ENCODE data around the gene VPS72.

VPS72 gene

DNA sequence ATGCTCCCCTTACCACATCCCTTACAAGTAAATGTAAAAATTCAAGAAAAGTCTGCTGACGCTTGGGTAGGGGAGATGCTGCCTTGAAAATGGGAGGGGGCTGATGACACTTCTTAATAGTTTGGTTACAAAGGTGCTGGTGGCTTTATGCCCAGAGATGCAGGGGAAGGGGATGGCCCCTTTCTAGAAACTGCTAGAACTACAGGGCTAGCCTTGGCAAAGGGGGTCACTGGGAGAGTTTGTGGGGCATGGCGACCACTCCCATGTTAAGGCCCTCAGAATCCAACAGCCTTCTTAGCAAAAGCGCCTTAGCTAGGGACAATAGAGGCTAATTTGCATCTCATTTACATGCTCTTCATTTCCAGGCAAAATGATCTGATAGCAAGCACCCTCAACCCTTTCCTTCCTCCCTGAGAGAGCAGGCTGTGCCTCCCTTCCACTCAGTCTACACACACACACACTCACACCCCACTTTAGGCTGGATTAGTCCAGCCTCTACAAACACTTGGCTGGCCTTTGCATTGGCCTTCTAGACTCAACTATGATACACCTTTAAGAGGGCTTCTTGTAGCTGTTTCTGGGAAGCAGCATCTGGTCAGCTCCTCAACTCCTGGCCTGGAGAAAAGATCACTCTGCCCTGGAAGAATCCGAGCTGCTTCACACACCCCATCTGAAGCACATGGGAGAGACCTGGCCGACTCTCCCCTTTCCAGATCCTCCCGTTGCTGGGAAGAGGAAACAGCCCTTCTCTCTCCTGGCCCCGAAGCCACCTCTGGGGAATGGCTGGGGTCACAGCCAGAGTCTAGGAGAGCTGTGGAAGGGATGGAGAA lies 45.3 kb downstream of the VPS72 start:
- no peak for DNase-seq (ENCODE audit: low spot score)

DNA sequence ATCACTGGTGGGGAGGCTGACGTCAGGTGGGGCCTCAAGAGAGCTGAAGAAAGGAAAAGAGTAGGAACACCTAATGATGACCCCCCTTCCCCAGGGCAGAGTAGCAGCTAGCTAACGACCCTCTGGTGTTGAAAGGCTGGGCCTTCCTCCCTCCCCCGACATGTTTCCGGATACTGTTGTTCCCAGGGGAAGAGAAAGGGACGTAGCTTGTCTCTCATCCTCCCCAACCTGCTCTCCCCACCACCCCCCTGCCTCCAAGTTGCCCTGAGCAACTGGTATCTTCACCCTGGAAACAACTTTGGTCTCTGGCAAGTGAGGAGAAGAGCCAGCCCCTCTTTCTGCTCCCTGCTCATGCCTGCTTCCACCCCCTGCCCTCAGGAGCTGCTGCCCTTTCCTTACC lies 46.0 kb downstream of the VPS72 start:
- DNase-seq (ENCODE audit: low spot score), result no peak

DNA sequence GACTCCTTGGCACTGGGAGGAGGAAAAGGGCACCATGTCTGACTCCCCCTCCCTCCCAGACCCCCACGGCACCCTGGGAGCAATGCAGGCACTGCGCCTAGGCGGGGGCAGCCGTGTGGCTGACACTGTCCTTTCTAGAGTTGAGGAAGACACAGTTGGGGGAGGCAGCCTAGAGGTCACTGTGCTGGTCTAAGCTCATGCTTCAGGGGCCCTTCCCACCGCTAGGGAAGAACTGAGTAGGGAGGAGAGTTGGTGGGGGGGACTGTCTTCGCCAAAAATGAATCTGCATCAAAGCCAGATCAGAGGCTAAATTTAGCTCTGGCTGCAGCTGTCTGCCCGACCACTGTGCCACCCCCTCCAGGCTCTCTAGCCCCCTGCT lies 47.0 kb downstream of the VPS72 start:
- DNase-seq (ENCODE audit: low spot score), result no peak

DNA sequence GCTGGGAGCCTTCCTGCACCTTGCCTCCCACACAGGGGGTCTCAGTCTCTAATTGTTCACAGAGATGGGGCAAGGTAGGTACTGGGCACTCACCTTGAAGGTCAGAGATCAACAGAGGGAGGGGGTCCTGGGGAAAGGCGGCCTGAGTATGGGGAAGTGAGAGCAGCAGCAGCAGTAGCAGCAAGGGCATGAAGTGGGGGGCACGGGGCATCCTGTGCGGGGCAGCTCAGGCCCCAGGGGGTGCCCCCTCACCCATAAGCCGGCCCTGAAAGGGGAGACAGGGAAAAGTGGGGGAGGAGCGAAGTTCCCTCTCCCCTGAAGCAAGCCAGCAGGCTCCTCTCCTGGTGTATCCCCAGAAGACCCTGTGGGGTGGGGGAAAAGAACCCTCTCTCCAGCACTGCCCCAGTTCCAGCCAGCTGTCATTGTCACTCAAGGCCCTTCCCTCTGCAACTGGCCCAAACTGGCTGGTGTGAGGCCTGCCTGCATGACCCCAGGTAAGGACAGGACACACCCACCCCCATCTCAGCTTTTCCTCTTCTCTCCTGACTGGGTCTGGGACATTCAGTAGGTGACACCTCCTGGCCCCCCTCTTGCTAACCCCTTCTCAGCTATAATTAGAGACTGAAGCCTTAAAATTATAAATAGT lies 47.5 kb downstream of the VPS72 start:
- DNase-seq (ENCODE audit: low spot score), result no peak

DNA sequence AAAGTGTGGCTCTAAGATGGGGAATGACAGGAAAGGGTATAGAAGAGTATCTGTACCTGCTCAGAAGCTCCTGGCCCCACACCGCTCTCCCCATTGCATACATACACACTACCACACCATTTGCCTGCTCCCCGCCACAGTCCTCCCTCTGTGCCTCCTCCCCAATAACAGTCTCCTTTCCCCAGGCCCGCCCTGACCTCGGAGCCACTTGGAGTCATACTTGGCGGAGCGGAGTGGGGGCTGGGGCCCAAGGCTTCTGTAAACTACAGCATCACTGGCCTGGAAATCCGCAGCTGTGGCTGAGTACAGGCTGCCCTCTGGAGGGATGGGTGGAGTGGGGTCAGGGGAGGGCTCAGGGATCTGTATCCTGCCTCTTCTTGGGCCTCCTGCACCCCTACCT lies 52.2 kb downstream of the VPS72 start:
- DNase-seq (ENCODE audit: low spot score), result no peak

DNA sequence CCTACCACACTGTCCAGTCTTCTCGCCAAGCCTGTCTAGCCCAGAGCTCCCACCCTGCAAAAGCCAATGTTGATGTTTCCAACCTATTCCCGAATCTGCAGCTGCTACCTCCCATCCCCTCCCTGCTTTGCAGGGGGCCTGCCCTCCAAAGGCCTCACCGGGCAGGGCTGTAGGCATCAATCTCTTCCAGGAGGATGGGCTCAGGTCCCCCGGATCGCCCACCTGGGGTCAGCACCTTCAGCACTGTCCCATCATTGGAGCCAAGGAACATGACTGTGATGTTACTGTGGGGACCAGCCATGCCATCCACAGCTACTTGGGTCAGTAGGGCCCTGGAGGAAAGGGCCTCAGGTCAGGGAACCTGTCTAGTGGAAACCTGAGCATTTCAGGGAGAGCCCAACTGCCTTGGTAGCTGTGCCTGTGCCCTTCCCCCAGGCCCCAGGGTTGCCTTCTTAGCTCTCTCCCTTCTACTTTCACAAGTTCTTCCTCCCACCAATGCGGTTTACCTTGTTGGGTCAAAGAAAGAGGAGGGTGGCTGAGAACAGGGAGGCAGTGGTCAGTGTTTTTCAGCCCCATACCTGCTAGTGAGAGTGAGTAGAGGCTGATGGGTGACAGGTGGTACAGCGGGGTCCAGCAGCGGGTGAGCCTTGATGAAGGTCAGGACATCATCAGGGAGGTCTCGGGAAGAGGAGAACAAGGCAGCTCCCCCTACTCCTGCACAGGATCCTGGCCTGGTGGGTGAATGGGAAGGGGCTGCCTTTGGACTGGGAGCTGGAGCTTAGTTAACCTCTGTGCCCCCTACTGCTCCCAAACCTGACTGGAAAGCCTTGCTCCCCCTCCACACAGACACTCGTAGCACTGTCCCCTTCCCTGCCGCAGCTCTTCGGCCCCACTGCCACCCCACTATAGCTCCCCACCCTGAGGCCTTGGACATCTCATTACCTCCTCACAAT lies 54.3 kb downstream of the VPS72 start:
- DNase-seq (ENCODE audit: low spot score), result no peak

DNA sequence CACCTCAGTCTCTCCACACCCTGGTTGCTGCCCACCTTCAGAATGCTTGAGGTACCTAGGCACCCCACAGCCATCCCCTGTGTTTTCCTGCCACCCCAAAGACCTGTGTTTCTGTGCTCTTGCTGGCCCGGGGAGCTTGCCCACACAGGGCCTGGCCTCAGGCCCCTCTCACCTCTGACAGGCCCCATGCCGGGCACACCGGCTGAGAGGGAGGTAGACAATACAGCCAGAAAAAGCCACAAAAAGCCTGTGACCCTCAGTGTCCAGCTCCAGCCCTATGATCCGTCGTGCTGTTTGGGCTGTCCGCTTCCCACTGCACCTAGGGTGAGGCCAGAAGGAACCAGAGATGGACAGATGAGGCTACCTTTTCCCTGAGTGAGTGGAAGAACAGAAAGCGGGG lies 55.0 kb downstream of the VPS72 start:
- no peak for DNase-seq (ENCODE audit: low spot score)

DNA sequence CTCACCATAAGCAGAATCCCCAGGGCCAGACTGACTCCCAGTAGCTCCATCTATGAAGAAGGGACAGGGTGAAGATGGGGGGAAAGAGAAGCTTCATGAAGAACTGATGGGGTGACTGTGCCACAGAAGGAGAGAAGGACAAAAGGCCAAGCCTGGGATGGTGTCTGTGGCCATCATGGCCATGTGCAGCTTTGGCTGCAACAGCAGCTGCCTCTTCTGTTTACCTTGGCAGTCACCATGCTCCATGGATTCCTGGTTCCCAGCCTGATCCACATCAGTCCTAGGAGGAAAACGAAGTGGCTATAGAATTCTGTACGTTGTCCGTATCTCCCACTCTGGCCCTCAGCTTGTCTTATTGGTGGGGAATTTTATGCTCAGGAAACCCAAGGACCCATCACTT lies 55.6 kb downstream of the VPS72 start:
- DNase-seq (ENCODE audit: low spot score), result no peak

DNA sequence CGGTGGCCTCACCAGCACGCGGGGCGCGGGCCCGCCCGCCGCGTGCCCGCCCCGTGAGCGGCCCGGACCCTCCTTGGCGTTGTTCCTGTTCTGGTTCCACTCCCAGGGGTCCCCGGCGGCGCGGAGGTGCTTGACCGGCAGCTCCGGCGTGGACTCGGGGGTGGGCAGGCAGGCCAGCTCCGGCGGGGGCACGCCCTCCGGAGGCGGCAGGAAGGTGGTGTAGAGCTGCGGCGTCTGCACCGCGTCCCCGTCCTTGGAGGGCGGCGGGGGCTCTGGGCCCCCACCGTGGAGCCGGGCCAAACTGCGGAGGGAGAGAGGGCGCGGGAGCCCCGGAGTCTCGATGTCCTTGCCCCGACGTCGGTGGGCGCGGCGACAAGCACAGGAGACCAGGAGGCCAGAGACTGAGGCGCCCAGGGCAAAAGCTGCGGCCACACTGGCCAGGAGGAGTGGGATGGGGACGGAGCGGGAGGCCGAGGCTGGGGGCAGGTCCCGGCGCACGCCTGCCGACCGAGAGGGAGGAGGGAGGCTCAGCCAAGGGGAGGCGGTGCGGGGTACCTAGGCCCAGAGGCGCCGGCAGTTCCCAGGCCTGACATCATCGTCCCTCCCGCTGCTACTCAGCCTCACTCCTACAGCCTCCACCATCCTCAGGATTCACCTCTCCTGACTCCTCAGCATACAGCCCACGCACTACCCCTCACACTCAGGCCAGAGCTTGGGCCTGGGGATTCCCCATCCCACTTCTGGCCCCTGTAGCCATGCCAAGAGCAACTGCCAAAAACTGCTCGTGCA lies 56.8 kb downstream of the VPS72 start:
- DNase-seq (ENCODE audit: low spot score), result no peak

DNA sequence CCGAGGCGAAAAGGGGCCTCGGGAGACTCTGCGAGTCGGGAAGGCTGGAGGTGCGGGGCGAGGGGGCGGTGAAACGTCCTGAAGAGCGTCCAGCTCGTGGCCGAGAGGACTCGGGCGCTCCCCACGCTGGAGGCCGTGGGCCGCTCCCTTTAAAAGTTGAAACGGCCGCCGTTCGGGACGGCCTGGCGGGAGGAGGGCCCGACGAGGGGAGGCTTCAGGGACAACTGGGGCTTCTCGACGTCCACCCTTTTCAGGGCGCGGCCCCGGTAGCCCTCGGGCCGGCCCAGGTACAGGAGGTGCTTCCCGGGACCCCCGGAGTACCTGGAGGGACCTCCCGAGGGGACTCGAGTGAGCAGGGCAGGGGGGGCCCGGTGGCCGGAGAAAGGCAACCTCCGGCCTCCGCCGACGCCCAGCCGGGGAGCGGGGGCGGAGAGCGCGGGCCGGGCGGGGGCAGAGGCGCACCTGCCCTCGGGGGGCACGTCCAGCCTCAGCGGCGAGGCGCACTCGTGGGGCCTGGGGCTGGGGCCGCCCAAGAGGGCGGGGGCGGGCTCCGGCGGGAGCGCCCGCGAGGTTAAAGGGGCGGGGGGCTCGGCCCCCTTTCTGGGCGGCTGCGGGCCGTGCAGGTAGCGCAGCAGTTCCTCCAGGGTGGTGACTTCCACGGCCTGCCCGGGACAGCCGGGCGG lies 57.5 kb downstream of the VPS72 start:
- no peak for DNase-seq (ENCODE audit: low spot score)

DNA sequence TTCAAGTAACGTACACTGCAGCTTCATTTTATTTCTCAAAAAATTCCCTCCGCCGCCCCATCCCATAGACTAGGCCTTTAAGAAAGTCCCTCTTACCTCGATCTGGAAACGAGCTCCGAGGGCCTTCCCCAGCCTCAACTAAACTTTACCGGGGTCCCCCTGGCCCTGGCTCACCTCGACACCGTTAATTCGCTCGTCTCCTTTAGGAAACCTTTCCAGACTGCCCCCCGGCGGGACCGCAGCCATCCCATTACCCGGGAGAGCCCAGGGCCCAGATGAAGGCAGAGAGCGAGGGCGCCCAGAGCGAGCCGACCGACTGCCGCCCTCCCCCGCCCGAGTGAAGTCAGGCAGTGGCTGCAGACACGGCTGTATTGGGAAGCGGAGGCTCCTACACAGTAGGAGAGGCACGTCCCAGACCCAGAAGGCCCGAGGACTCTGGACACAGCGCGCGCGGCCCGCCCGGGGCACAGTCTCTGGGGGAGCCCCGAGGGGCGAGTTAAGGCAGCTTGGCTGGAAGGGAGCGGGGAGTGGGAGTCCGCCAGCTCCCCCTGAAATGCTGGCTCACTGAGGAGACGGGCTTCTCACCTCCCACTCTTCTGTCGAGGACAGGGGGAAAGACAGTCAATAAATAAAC lies 58.2 kb downstream of the VPS72 start:
- DNase-seq (ENCODE audit: low spot score), result no peak

DNA sequence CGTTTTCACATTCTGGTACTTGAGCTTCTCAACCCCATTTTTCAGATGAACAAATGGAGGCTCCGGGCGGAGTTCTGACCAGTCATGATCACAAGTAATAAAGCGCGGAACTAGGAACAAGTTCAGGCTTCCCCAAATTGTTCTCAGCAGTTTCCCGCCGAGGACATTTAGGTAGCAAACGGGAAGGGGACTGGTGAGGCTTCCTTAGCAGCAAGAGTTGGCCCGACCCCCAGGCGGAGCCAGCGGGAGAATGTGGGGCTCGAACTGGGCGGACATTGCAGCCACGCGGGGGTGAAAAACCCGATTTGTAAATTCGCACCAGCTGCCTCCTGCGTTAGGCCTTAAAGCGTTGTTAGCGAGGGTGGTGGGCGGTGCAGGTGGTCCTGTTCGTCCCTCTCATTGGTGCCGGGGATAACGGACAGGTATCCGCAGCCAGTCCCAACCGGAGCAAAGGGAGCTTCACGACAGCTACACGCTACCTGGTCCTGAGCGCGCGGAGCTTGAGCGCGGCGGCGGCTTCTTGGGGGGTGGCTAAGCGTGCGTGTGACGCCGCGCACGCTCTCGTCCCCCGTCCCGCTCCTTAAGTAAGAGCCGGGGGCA lies 58.9 kb downstream of the VPS72 start:
- peak; percentile 73 for DNase-seq (ENCODE audit: low spot score)

DNA sequence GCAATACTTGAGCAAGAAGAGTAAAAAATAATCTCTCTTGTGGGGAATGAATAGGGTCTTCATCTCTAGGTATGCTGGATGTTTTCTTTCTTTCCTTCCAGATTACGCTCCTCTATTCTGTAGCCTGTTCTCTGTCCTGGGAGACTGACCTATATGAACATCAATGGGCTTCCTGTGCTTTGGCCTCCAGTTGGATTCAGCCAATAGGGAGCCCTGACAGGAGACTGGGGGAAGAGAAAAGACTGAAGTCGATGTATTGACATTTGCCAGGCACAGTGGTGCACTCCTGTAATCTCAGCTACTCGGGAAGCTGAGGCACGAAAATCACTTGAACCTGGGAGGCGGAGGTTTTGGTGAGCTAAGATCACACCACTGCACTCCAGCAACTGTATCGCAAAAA lies 61.2 kb downstream of the VPS72 start:
- DNase-seq (ENCODE audit: low spot score), result no peak

Data from activated CD4-positive, alpha-beta T cell treated with anti-CD3 and anti-CD28 coated beads, Interleukin-2, Interleukin-4, amounts not matched to agents 100 ng/mL and 50 ng/mL, durations not matched to agents 16 hours and 8 hours (primary cell).